GM19238 (cell line): ENCODE measurements around the gene RPTOR.

Source experiments
- DNase-seq: peaks from one replicate; pipeline ENCODE4 v3.0.0; 2011; ENCODE audit warnings: low spot score; ENCODE audit not compliant: insufficient read length

The RPTOR gene

DNA sequence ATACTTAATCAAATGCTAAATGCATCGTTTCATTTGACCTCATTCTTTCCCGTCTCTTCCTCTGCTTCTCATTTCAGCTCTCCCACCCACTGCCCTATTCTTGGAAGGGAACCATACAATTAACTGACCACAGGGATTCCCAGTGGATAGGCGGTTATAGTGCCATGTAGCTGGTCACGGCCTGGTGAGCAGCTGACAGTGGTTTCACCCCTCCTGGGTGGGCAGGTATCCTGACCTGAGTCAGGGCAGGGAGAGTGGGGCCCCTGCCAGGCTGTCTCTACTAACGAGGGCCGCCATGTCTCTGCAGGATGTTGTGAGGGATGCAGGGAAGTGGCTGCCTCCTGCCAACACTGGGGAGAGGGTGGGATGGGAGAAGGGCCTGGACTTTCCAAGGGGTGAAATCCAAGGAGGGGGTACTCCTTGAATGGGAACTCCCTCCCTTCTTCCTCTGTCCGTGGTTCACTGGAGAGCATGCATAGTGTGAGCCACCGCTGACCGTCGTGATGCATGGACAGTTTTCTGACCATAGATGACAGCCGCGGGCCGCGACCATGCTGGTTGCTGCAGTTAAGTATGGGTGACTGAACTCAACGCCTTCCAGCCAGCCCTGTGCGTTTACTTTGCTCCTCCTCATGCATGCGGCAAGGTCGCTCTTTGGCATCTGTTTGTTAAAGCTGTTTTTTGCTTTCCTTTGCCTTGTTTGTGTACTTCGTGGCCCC, 95.9 kb downstream of the RPTOR start:
- DNase-seq = no peak

- DNase-seq = no peak
Observed at GRCh38 chr17:80643326-80644099, 98.9 kb downstream of the RPTOR start.

- no peak for DNase-seq
Observed at GRCh38 chr17:80644536-80644935, 99.9 kb downstream of the RPTOR start.

DNA sequence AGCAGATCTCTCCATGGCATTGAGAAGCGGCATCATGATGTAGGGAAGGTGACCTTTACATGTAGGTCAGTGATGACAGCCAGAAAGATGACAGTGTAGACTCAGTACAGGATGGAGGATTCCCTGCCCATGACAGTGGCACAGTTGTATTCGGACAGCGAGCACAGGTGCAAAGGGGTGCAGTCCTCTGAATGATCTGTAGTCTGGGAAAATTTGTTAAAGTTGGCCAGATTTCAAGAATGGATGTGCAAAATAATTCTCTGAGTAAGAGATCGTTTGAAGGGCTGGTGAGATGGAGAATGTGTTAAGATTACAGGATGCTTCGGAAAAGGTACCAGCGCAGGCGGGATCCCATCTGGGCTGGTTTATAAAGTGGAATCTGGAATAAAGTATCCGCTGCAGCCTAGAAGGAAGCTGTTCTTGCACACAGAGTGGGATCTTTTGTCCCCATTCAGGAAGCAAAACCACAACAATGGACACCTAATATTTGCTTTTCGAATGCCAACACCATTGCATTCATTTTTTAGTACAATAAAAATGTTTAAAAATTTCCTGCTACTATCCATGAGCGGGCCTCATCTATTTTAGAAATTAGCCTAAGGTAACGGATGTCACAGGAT, 101.2 kb downstream of the RPTOR start:
- DNase-seq = no peak

DNA sequence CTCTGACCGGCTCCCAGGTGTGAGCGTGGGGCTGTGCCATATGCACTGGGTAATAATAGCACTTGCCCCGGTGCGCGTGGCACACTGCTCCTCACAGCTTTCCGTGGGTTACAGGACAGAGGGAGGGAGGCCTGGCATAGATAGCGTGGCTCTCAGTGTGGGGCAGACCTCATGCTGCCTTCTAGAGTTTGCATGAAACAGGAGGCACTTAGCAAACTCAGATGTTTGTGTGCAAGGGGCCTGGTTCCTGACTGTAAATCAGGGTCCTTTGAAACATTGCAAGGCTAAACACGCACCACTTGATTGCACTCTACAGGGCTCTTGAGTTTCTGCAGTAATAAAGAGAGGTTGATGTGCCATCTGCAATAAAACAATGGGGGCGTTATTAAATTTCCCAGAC, 101.7 kb downstream of the RPTOR start:
- no peak for DNase-seq

DNA sequence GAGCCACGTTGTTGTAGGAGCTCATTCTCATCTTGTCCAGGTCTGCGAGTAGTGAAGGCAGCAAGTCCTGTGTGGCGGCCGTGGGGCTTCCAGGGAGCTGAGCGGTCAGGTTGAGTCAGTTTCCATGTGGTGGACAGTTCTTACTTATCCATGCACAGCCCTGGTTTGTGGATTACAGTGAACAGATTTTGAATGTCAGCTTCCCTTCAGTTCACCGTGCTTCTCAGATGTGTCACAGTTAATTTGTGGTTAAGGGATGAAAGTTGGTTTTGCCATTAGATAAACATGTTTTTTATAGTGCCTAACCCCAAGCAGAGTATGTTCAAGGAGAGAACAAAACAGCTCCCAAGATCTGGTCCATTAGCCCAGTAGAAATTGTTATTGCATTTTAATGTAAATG, 103.1 kb downstream of the RPTOR start:
- DNase-seq = no peak

GRCh38 chr17:80649200-80649644, 104.6 kb downstream of the RPTOR start:
- DNase-seq = no peak

DNA sequence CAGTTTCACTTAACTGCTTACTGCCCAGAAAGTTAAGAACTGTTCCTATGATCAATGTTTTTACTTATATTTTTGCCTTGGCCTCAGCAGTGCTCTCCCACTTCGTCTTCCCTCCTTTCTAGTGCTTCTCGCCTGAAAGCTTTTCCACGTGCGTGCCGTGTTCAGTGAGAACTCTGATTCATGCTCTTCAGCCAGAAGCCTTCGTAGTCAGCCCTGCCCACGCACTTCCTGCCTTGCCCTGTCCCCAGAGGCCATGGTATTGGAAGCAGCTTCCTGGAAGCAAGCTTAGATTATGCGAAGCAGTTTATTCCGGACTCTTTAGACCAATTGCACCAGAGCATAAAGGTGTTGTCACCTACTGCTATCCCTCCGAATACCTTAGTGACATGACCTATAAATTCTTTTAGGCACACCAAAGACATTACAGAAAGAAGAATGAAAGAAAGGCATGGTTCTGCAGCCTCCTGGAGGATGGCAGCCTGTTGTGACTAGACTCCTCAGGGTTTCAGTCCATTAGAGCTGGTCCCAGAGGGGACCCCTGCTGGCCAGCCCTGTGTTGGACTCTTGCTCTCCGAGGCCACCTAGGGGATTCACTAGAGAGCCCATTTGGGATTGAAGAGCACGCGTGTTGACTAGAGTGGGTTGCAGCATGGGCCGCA, 105.2 kb downstream of the RPTOR start:
- DNase-seq = no peak

- no peak for DNase-seq
Observed at GRCh38 chr17:80650331-80650672, 105.7 kb downstream of the RPTOR start.

GRCh38 chr17:80650751-80651518, 106.3 kb downstream of the RPTOR start:
- no peak for DNase-seq

DNA sequence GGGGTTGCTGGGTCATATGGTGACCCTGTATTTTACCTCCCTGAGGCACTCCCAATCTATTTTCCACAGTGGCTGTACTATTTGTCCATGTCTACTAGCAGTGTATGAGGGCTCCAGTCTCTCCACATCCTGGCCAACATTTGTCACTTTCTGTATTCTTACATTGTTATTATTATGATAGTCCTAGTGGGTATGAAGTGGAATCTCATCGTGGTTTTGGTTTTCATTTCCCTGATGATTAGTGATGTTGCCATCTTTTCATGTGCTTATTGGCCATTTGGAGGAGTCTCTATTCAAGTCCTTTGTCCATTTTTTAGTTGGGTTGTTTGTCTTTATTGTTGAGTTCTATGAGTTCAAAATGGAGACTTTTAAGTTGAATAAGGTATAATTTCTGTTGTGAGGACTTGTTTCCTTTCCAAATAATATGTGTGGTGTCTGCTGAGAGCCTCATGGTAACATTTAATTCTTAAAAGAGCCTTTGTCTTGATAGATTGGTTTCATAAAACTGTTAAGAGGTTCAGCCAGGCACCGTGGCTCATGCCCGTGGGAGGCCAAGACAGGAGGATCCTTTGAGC, 108.2 kb downstream of the RPTOR start:
- no peak for DNase-seq

DNA sequence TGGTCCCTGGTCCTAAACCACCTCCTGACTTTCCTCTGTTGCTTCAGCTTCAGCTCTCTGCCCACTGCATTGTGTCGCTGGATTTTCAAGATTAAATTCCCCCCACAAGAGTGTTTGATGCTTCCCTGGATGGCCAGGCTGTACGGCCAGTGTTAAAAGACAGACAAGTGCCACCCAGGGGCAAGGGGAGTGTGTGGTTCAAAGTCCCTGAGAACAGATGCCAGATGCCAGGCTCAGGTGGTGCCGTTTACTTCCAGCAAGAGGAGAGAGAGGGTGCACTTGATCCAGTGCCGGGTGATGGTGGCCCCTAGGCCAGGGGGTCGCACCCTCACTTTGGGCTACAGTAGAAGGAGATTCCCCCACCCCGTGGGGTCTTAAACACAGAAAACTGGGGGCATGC, 109.2 kb downstream of the RPTOR start:
- no peak for DNase-seq

GRCh38 chr17:80655608-80656007, 111.0 kb downstream of the RPTOR start:
- DNase-seq = no peak

- DNase-seq = no peak
Observed at GRCh38 chr17:80656590-80656989, 112.0 kb downstream of the RPTOR start.

- DNase-seq = no peak
Observed at GRCh38 chr17:80657561-80657960, 112.9 kb downstream of the RPTOR start.

GRCh38 chr17:80658821-80659220, 114.2 kb downstream of the RPTOR start:
- DNase-seq = no peak

GRCh38 chr17:80659651-80660050, 115.0 kb downstream of the RPTOR start:
- no peak for DNase-seq

- no peak for DNase-seq
Observed at GRCh38 chr17:80660527-80661198, 116.0 kb downstream of the RPTOR start.

- DNase-seq = no peak
Observed at GRCh38 chr17:80662557-80662956, 117.9 kb downstream of the RPTOR start.

DNA sequence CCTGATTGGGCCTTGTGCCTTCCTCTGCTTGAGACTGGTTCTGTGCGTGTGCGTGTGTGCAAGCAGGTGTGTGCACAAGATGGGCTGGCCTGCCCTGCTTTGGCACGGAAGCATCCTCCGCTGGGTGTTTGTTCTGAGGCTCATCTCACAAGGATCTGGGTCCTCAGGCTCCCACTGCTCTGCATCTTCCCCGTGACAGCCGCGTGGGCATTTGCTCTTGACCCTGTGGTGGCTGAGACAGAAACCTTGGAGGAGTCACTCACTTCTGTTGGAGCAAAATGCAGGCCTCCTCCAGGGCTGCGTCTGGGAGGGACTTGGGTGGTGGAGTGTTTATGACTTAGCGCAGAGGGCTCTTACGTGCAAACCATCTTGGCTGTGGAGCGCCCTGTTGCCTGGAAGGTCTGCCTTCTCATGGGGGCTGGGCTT, 119.2 kb downstream of the RPTOR start:
- no peak for DNase-seq
